ENCODE results near the gene ESR2.
"Not testable (repeated sequence)": the region's sequence is repeated elsewhere in the genome, so short reads cannot be mapped to it uniquely, and the experiment has no call there.

Gene ESR2

DNA sequence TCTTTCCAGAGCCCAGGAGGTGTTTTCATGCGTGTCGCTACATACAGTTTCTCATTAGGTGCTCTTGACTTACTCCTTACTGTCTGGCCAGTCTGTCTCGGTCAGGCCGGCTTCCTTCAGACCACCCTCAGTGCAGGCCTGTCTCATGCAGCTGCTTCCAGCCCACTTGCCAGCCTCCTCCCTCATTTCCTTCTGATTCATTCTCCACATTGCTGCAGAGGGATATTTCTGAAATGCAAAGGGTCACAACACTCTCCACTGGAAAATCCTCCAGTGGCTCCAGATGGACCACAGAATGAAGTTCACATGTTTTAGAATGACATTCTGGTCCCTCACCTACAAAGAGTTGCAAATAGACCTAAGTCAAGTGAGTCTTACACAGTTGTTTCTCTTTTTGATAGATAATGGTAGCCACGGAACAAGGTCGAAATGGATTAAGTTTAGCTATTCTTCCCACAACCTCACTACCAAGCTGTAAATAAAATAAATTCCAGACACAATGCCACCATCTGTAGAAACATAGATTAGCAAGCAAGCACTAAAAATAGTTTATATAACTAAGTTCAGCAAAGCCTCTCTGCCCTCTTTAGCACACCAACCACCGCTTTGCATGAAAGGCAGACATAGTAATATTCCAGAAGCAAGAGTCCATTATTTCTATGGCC, 146.9 kb downstream of the ESR2 start:
- no peak for DNase-seq

DNA sequence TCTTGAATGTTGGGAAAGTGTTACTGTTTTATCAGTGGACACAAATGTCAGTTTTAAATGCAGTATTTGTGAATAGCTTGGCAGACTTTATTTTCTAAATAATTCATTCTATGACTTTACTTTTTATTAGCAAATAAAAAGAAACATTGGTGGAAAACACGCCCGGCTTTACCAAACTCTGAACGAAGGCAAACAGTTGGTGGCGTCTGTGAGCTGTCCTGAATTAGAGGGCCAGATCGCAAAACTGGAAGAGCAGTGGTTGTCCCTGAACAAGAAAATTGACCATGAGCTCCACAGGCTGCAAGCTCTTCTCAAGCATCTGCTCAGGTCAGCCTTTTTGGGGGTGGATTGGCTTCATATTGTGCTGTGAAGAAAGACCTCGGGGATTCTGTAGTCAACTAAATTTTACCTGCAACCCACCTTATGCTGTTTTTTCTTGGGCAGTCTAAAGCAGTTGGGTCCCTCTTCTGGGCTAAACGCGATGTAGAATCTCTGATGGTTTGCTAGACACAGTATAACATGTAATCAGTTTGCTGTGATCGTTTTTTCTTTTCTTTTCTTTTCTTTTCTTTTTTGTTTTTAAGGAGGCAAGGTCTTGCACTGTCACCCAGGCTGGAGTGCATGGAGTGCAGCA, 156.4 kb downstream of the ESR2 start:
- DNase-seq, result peak in 2 of 58 donors; percentile 3

DNA sequence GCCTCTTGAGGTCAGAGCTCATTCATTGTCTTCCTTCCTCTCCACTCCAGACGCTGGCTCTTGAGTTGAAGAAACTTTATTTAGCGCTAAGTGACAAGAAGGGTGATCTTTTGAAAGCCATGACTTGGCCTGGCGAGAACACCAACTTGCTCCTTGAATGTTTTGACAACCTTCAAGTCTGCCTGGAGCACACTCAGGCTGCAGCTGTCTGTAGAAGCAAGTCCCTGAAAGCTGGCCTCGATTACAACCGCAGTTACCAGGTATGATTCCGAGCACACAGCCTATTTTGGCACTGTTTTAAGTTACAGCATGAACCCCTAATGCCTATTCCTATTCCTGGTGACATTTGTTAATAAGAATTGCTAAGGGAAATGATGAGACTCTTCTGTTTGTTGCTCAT, 167.6 kb downstream of the ESR2 start:
- no peak for DNase-seq

DNA sequence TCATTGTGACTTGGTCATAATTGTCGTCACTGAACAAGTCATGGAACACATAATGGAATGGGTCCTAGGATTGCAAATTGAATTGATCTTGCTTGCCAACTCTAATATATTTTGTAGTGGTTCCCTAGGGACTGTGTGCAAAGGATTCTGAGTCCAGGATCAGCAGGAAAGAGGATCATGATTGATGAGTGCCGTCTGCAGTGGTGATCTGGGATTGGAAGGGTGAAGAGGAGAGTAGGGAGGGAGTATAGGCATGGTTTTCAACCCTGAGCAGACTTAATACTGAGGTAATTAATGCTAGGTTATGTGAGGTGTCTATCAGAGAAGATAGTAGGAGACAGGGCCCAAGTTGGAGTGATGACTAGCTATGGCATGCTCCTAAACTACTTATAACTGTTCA, 168.9 kb downstream of the ESR2 start:
- no peak for DNase-seq

DNA sequence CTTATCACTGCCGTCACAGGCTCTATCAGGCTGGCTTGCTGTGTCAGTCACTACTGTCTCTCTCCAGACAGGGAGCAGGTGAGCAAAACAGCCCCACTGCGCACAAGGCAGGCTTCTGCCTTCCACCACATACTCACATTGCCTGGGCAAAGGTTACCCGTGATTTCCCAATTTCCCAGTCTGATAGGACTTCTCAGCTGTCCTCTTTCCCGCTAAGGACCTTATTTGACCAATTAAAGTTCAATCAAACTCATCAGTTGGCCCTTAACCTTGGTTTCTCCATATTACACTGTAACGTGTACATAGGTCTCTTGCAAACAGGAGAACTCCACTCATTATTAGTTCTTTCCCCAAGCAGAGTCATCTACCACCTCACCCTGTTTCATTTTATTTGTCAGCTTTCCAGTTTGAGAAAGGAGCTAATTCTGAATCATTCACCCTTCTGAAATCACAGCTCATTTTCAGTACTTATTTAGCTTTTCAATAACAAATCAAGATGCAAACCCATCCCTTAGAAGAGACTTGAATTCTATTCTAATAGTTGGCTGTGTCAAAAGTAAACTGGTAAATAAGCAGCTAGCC, 170.8 kb downstream of the ESR2 start:
- DNase-seq, result no peak

DNA sequence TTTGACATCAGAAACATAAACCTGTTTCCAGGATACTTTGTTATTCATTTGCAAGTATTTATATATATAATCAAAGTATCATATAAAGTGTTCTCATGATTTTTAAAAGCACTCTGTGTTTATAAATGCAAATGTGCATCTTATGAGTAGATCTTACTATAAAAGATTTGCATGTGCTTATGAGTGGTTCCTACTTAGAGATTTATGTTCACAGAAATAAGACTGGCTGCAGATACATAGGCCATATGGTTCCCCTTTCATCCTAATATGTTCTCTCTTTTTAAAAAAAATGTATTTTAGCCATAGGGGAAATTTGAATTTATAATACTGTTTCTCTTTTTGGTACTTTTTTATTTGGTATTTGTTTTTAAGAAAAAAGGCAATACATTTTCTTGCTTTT, 174.2 kb downstream of the ESR2 start:
- no peak for DNase-seq

DNA sequence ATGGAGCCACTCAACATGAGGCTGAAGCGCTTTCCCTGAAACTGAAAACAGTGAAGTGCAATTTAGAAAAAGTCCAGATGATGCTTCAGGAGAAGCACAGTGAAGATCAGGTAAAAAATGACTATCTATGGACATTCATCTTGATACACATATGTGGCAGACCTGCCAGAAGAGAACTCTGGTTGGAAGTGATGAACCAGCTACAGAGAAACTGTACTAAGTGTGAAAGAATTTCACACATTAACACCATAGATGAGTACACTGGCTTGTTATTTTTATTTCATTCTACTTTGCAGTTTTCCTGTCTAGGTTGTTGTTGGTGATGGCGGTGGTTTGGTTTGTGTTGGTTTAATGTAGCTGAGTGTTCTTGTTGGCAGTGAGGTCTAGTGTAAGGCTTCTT, 174.7 kb downstream of the ESR2 start:
- no peak for DNase-seq

DNA sequence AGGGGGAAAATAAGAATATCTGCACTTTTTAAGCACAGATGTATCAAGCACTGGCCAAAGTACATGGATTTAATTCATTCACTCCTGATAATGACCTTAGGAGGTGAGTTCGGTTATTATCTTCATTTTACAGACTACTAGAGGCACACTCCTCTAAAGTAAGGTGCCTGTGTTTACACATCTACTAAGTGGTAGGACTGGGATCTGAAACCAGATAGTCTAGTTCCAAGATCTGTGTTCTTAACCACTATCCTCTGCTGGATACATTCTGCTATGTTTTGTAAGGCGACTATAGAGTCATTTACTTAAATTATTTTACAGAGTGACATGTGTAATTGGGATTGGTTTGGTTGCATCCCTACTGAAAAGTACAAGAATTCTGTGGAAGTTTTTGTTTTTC, 175.3 kb downstream of the ESR2 start:
- no peak for DNase-seq

DNA sequence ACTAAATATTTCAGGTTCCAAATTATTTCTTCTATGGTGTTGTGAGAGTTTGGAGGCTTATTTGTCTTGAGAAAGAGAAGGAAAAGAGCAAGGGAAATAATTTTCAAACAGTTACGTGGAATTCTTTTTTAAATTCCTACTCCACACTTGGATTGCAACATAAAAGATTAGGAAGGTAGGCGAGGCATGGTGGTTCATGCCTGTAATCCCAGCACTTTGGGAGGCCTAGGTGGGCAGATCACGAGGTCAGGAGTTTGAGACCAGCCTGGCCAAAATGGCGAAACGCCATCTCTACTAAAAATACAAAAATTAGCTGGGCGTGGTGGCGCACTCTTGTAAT, 175.8 kb downstream of the ESR2 start:
- DNase-seq, result not testable (repeated sequence)

DNA sequence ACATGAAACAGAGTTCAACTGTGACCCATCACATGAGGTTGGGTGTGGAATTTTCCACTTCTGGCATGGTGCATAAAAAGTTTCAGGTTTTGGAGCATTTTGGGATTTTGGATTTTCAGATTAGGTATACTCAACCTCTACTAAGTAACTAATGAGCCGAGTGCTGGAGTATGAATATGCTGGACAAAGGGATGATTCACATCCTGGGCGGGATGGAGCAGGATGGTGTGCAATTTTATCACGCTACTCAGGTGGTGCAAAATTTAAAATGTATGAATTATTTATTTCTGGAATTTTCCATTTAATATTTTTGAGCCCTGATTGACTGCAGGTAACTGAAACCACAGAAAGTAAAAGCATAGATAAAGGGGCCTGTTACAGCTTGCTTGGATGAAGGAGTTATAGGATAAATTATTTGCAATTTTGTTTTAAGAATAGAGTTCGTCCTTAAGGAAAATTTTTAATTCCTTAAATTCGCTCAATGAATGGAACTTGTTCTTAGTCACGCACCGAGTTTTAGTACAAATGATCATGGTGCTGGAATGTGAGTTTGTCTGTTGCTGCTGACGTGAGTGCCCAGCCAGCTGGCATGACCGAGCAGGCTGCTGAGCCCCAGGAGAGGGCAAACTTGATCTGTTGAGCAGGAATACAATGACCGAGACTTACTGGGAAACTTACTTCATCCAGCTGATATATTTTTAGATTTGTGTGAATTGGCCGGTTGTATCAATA, 176.3 kb downstream of the ESR2 start:
- DNase-seq, result no peak

DNA sequence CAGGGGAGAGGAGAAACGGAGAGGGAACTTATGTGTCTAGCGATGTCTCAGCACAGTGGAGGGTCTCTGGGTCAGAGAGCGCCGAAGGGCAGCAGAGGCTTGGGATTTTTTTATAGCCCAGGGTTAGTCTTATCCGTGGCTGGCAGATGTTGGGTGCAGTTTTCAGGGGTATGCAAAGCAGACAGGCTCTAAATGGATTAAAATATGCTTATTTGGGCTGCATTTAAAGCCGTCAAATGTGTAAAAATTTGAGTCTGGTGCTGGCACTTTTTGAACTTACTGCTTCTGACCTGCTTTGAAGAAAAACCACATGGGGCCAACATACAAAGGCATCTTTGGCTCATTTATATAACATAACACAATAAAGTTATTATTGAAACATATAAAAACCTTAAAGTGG, 178.8 kb downstream of the ESR2 start:
- DNase-seq, result no peak

DNA sequence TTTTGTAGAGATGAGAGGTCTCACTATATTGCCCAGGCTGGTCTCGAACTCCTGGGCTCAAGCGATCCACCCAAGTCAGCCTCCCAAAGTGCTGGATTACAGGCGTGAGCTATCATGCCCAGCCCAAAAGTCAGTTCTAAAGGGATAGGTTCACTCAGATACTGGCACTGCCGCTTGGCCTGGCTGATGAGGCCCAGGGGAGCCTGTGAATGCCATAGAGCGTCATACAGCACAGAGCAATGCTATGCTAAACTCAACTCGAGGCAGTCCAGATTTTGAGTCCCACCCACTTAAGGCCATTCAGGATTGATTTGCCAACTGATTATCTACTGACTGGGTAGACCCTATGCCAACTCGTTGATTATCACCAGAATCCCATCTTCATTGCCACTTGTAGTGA, 179.4 kb downstream of the ESR2 start:
- no peak for DNase-seq

DNA sequence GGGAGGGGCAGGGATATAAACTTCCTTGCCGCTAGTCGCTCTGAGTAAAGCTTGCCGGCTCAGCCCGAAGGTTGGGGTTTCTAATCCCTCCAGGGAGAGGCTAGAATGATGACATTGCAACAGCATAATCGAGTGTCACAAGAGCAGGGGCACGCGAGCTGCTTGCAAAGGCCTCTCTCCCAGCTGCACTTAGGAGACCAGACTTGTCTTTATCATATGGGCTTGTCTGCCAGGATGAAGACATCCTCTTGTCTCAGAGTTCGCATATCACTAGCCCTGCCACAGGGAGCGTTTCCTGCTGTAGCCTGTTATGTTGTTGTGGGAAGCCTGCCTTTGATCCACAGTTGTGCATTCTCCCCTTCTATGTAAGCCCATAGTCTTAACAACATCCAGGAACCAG, 180.0 kb downstream of the ESR2 start:
- no peak for DNase-seq

DNA sequence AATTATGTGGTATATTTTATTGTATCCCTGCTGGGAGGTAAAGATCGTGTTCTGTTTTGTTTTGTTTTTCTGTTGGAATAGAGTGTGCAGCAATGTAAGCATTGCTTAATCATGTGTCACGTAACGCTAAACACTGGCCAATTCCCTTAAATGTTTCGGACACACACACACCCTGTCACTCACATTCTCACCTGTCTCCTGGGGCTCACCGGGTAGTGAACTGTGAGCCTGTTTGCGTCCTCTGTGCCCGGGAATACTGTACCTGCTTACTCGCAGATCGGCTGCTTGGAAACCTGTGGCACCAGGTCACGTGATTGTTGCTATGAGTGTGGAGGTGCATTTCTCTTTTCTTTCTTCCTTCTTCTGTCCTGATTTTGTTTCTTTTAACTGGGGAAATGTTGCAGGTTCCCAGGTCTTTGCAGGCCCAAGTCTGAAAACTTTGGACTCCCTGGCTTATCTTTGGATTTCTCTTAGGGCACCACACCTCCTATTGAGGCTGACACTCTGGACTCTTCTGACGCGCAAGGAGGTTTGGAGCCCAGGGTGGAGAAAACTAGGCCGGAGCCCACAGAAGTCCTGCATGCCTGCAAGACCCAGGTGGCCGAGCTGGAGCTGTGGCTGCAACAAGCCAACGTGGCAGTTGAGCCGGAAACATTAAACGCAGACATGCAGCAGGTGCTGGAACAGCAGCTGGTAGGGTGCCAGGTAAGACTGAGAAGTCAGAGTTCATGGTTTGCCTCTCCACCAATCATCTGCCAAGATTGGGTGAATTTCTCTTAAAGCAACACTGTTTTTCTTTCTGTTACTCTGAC, 181.1 kb downstream of the ESR2 start:
- DNase-seq, result no peak

DNA sequence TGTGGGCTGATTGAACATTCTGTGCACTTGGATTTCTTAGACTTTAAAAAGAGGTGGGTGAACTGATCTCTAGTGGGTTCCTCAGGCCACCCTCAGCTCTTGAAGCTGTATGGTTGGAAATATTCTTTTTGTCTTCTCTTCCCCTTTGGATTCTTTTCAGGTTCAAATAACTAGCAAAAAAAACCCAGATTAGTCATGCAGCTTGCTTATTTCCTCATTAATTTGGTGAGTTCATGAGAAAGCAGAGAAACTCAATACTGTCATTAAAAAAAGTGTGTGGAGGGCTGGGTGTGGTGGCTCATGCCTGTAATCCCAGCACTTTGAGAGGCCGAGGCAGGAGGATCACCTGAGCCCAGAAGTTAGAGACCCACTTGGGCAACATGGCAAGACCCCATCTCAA, 183.4 kb downstream of the ESR2 start:
- DNase-seq, result no peak

DNA sequence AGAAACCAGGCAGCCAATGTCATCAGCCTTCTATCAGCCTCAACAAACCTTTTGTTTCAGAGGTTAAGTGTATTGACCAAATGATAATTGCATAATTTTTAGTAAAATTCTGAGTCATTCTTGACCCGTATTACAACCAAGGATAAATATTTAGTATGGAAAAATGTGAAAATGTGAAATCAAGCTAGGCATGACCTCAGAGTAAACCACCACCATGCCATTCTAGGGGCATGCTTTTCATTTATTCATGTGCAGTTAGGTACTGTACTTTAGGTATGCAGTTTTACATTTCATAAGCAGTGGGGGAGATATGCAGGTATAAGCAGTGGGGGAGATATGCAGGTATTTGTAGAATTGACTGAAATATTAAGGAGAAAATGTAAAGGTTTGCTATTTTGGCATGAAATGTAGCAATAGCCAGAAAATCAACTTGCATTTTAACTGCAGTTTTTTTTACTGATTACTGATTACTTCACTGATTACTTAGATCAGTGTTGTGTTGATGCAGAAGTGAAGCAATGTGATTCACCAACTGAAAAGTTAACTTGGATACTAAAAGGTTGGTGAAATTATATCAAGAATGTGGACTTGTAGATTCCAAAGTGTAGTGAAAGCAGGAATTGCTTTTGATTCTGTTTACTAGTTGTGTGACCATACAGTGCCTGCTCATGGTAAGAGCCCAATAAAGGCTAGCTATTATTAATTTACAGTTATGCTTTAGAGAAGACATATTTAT, 184.2 kb downstream of the ESR2 start:
- DNase-seq, result no peak

DNA sequence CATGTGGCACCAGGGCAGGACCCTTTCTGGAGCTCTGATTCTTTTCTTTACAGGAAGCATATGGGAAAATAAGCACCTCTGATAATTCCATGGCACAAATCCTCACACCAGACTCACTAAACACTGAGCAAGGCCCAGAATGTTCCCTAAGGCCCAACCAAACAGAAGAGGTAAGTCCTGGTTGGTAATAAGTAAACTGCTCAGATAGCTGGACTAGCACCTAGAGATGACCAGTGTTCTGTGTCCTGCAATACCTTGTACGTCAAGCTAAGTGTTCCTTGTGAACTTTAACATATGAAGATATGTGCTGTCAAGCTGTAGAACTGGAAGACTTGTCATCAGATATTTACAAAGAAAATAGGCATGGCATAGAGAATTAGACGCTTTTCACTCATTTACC, 186.7 kb downstream of the ESR2 start:
- no peak for DNase-seq

DNA sequence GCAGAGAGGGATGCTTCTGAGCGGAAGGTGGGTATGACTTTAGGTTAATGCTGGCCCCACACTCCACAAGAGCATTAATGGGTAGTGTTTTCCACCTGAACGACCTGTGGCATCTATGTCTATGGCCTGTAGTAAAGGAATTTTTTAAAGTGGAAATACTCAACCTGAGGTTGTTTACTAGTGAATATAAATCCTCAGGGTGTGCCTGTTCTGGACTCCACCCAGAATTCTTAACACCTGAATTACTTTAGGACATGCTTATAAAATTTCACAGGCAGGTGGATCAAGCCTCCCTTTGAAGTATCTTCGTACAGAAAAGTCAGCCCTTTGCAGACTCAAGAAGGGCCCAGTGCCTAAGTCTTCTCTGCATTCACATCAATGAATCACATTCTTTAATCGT, 196.1 kb downstream of the ESR2 start:
- no peak for DNase-seq

DNA sequence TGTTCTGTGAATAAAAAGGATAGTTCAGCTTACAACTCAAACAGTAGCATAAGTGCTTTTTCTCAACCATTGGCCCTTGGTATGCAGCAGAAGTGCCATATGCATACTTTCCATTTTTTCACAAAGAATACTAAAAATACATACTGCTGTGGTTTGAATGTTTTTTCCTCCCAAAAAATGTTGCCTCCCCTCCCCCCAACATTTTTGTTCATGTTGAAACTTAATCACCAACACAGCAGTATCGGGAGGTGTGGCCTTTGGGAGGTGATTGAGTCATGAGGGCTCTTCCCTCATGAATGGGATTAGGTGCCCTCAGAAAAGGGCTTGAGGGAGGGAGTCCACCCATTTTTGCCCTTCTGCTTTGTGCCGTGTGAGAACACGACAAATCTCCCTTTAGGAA, 198.6 kb downstream of the ESR2 start:
- DNase-seq, result no peak

DNA sequence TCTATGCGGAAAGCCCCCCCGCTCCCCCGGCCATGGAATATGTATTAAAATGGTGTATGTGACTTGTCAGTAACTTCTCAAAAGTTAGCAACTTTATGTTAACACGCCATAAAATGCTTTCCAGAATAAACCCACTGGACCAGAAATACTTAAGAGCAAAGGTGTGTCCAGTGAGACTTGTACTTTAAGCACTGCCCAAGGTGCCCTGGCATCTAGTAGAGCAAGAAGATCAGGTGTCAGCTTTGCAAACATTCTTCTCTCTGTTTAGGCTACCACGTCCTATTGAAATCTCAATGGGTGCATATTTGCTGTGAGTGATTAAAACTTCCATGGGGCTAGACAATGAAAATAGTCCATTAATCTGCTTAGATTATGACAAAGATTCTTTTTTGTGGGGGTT, 201.2 kb downstream of the ESR2 start:
- no peak for DNase-seq

DNA sequence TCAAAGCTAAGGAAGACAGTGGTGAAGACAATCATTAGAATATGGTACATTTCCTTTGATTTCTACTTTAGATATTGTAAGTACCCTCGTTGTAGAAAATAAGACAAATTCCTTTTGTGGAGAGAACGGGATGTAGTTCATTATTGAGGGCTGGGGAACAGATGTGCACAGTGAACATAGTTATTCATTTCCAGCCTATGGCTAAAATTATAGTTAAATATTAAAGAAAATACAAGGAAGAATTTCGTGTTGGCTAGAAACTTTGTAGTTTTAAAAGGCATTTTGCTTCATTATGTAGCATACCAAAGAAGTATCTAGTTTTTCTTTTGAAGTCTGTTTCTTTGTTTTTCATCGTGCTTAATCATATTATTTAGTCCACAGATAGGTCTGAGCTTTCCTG, 201.8 kb downstream of the ESR2 start:
- DNase-seq, result no peak
